A549 (cell line): ENCODE results near the gene INPP5J. TPM values are rescaled to one million over a fixed set of nuclear protein-coding genes. Genes with fewer than 3 reads are reported as not detected.

ENCODE experiments used
- ATAC-seq, 2 experiments: fragments of 200-7000 bp in 1 of 2; fragments of >200 bp in 1 of 2; cut with Nextera tagmentation in 1 of 2; cut with Tn5 transposase in 1 of 2; 3 replicates each; pipeline versions ENCODE4 v1.8.0 to v1.9.1; 2018 to 2020; ENCODE audit warnings: mild to moderate bottlenecking in 1 of 2, moderate library complexity in 1 of 2
- CTCF ChIA-PET: fragments of 300-600 bp; sonication (Branson Sonifier 250); formaldehyde crosslinking; extraction: SDS; loops from one replicate; lab custom pipeline; 2021; ENCODE audit warnings: antibody characterized with exemption, inconsistent platforms; lab: Yijun Ruan, JAX
- POLR2A ChIA-PET: fragments of 350-600 bp; formaldehyde crosslinking; extraction: SDS; loops from one replicate; lab custom pipeline; 2021; ENCODE audit warnings: antibody characterized with exemption, inconsistent platforms; lab: Yijun Ruan, JAX
- DNase-seq, 2 experiments: peaks; one replicate each; pipeline versions ENCODE4 v3.0.0 to v3.0.0-alpha.2; 2011 to 2016; ENCODE audit warnings: low read depth in 1 of 2, low spot score in 1 of 2
- FAIRE-seq: peaks from 2 replicates; lab custom pipeline; 2011; peaks lifted over from hg19 to GRCh38; lab: Jason Lieb, UNC
- H3K27ac ChIP-seq, 2 experiments: fragments of >200 bp; sonication (Bioruptor Twin); formaldehyde crosslinking; 3 replicates each; pipeline ENCODE4 v1.5.1; 2016 to 2017
- H3K4me1 ChIP-seq: fragments of >200 bp; sonication (Bioruptor Twin); formaldehyde crosslinking; 3 replicates; pipeline ENCODE4 v1.6.1; 2016
- H3K4me2 ChIP-seq: fragments of >200 bp; sonication (Bioruptor Twin); formaldehyde crosslinking; 3 replicates; pipeline ENCODE4 v1.6.1; 2016
- H3K4me3 ChIP-seq: fragments of >200 bp; sonication (Bioruptor Twin); formaldehyde crosslinking; 3 replicates; pipeline ENCODE4 v1.5.1; 2016
- H3K9me3 ChIP-seq: fragments of >200 bp; sonication (Bioruptor Twin); formaldehyde crosslinking; 3 replicates; pipeline ENCODE4 v1.6.1; 2016
- BCL3 ChIP-seq: fragments of >200 bp; sonication (Bioruptor Twin); formaldehyde crosslinking; IDR thresholded peaks from 3 replicates; pipeline ENCODE4 v1.6.1; 2016
- E2F6 ChIP-seq: IDR thresholded peaks from 2 replicates; pipeline ENCODE4 v1.6.1; 2012; ENCODE audit warnings: low read depth, borderline replicate concordance
- HDAC2 ChIP-seq: fragments of 200-600 bp; sonication (generic); IDR thresholded peaks from 2 replicates; pipeline ENCODE4 v1.6.1; 2016
- JUNB ChIP-seq: fragments of >200 bp; sonication (Bioruptor Twin); formaldehyde crosslinking; IDR thresholded peaks from 2 replicates; pipeline ENCODE4 v1.6.1; 2016
- KDM1A ChIP-seq: fragments of 200-600 bp; sonication (generic); IDR thresholded peaks from 2 replicates; pipeline ENCODE4 v1.6.1; 2016; ENCODE audit warnings: low read depth, mild to moderate bottlenecking
- RAD21 ChIP-seq, 2 experiments: fragments of >200 bp in 1 of 2; sonication (Bioruptor Twin) in 1 of 2; formaldehyde crosslinking in 1 of 2; IDR thresholded peaks in 1 of 2; conservative IDR thresholded peaks in 1 of 2; 2 replicates in 1 of 2; 3 replicates in 1 of 2; pipeline ENCODE4 v1.6.1; 2012 to 2018; ENCODE audit warnings: inconsistent platforms in 1 of 2
- RFX5 ChIP-seq: fragments of 450-650 bp; IDR thresholded peaks from 2 replicates; pipeline ENCODE4 v1.7.1; 2014; ENCODE audit warnings: antibody characterized with exemption, mild to moderate bottlenecking, moderate library complexity
- ZSCAN20 ChIP-seq: fragments of 250-450 bp; sonication (Bioruptor Pico); IDR thresholded peaks from 2 replicates; pipeline ENCODE4 v1.8.0; 2022; ENCODE audit warnings: mild to moderate bottlenecking, moderate library complexity
- WGBS: methylation state at CpG from one replicate; pipeline ENCODE4 v1.1.6; 2017; ENCODE audit errors: missing lambda C conversion rate; 5-methylcytosine and 5-hydroxymethylcytosine counted together
- polyA plus RNA-seq, 4 experiments: library from polyadenylated mRNA; depleted of rRNA in 3 of 4; stranded (reverse); fragments of >200 nt; fragmentation: RNase III in 1 of 4; extraction: RNeasy Plus Mini Kit Qiagen cat#74134 plus additional on column Dnase treatment in 1 of 4; gene quantifications; 2 replicates in 3 of 4; 3 replicates in 1 of 4; pipeline ENCODE4 v1.2.3, GENCODE V29; 2011 to 2017
- TF ChIP-seq, protein P1 (sequence below): fragments of >200 bp; sonication (Bioruptor Twin); formaldehyde crosslinking; IDR thresholded peaks from 2 replicates; pipeline ENCODE4 v1.6.1; 2016
- TF ChIP-seq, protein P2 (sequence below): fragments of 200-600 bp; sonication (generic); IDR thresholded peaks from 2 replicates; pipeline ENCODE4 v1.6.1; 2016; ENCODE audit warnings: antibody characterized with exemption, mild to moderate bottlenecking, moderate library complexity
- TF ChIP-seq, protein P3 (sequence below): fragments of 250-450 bp; sonication (Bioruptor Pico); IDR thresholded peaks from 2 replicates; pipeline ENCODE4 v1.5.0; 2020; ENCODE audit warnings: low read depth, mild to moderate bottlenecking, moderate library complexity
- TF ChIP-seq, protein P4 (sequence below): fragments of >200 bp; sonication (Bioruptor Twin); formaldehyde crosslinking; IDR thresholded peaks from 3 replicates; pipeline ENCODE4 v1.5.1; 2016
- TF ChIP-seq, protein P5 (sequence below): fragments of 450-650 bp; IDR thresholded peaks from 2 replicates; pipeline ENCODE4 v1.6.1; 2014; ENCODE audit warnings: antibody characterized with exemption

INPP5J gene
- polyA plus RNA-seq, 2 of the 4 experiments (the other 2 are of a cell fraction), result 0.70 to 1.5 TPM

GRCh38 chr22:31083377-31083768, 39.4 kb upstream of the INPP5J start:
- CTCF ChIA-PET, result interaction anchor here (0.6 to 5.1 kb wide), 22 partner anchors 9 to 328 kb away, joined by 3 to 34 read pairs (median 6); partner anchors contain the start of genes MORC2, SELENOM and TUG1
- peak overlapping the region; percentile 92 to 94; a peak in 5 of 6 replicates for H3K27ac ChIP-seq
- WGBS, result 59% methylated on average over 2 of the region's 3 CpGs
- POLR2A ChIA-PET, result interaction anchor here (4.3 kb wide), 1 partner anchor 115 kb away, joined by 58 read pairs; the partner anchor contains the start of genes MORC2 and TUG1
- H3K4me1 ChIP-seq, result peaks cover 31% of the 10 kb centered on the region
- no peak for FAIRE-seq
- H3K9me3 ChIP-seq, result no peaks in the 10 kb centered on the region
- no peak for ATAC-seq
- H3K4me2 ChIP-seq, result peak overlapping the region; percentile 99
- no peak for DNase-seq
- no peak overlapping the region for H3K4me3 ChIP-seq
- no peak for TF ChIP-seq E2F6
- TF ChIP-seq, protein P1, sequence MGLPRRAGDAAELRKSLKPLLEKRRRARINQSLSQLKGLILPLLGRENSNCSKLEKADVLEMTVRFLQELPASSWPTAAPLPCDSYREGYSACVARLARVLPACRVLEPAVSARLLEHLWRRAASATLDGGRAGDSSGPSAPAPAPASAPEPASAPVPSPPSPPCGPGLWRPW, result no peak
- TF ChIP-seq HDAC2, result no peak
- no peak for TF ChIP-seq BCL3
- TF ChIP-seq, protein P2, sequence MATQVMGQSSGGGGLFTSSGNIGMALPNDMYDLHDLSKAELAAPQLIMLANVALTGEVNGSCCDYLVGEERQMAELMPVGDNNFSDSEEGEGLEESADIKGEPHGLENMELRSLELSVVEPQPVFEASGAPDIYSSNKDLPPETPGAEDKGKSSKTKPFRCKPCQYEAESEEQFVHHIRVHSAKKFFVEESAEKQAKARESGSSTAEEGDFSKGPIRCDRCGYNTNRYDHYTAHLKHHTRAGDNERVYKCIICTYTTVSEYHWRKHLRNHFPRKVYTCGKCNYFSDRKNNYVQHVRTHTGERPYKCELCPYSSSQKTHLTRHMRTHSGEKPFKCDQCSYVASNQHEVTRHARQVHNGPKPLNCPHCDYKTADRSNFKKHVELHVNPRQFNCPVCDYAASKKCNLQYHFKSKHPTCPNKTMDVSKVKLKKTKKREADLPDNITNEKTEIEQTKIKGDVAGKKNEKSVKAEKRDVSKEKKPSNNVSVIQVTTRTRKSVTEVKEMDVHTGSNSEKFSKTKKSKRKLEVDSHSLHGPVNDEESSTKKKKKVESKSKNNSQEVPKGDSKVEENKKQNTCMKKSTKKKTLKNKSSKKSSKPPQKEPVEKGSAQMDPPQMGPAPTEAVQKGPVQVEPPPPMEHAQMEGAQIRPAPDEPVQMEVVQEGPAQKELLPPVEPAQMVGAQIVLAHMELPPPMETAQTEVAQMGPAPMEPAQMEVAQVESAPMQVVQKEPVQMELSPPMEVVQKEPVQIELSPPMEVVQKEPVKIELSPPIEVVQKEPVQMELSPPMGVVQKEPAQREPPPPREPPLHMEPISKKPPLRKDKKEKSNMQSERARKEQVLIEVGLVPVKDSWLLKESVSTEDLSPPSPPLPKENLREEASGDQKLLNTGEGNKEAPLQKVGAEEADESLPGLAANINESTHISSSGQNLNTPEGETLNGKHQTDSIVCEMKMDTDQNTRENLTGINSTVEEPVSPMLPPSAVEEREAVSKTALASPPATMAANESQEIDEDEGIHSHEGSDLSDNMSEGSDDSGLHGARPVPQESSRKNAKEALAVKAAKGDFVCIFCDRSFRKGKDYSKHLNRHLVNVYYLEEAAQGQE, result no peak
- no peak for TF ChIP-seq JUNB
- no peak for TF ChIP-seq ZSCAN20 (CRISPR knock-in tag)
- TF ChIP-seq, protein P3, sequence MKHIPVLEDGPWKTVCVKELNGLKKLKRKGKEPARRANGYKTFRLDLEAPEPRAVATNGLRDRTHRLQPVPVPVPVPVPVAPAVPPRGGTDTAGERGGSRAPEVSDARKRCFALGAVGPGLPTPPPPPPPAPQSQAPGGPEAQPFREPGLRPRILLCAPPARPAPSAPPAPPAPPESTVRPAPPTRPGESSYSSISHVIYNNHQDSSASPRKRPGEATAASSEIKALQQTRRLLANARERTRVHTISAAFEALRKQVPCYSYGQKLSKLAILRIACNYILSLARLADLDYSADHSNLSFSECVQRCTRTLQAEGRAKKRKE (CRISPR knock-in tag), result no peak
- no peak for TF ChIP-seq KDM1A
- TF ChIP-seq RAD21 (conservative IDR thresholded peaks at IDR 0.05 in 1 of 2, IDR thresholded peaks at IDR 0.05 in 1 of 2), result no peak
- TF ChIP-seq RFX5, result no peak
- TF ChIP-seq, protein P4, sequence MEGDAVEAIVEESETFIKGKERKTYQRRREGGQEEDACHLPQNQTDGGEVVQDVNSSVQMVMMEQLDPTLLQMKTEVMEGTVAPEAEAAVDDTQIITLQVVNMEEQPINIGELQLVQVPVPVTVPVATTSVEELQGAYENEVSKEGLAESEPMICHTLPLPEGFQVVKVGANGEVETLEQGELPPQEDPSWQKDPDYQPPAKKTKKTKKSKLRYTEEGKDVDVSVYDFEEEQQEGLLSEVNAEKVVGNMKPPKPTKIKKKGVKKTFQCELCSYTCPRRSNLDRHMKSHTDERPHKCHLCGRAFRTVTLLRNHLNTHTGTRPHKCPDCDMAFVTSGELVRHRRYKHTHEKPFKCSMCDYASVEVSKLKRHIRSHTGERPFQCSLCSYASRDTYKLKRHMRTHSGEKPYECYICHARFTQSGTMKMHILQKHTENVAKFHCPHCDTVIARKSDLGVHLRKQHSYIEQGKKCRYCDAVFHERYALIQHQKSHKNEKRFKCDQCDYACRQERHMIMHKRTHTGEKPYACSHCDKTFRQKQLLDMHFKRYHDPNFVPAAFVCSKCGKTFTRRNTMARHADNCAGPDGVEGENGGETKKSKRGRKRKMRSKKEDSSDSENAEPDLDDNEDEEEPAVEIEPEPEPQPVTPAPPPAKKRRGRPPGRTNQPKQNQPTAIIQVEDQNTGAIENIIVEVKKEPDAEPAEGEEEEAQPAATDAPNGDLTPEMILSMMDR, result no peak
- TF ChIP-seq, protein P5, sequence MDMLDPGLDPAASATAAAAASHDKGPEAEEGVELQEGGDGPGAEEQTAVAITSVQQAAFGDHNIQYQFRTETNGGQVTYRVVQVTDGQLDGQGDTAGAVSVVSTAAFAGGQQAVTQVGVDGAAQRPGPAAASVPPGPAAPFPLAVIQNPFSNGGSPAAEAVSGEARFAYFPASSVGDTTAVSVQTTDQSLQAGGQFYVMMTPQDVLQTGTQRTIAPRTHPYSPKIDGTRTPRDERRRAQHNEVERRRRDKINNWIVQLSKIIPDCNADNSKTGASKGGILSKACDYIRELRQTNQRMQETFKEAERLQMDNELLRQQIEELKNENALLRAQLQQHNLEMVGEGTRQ, result no peak
